KMS-11 (cell line): ENCODE results near the gene PLA2R1.

Experiments used
- H2AFZ ChIP-seq: fragments of 200-600 bp; sonication (generic); 2 replicates; pipeline ENCODE4 v1.6.1; 2016; ENCODE audit warnings: antibody characterized with exemption, mixed run types, low read depth
- H3K27ac ChIP-seq: fragments of 200-600 bp; sonication (generic); 2 replicates; pipeline ENCODE4 v1.6.1; 2016; ENCODE audit warnings: mild to moderate bottlenecking, mixed run types
- H3K27me3 ChIP-seq: fragments of 200-600 bp; sonication (generic); 2 replicates; pipeline ENCODE4 v1.6.1; 2017; ENCODE audit warnings: mild to moderate bottlenecking, low read depth, mixed run types, moderate library complexity; ENCODE audit not compliant: insufficient read depth
- H3K36me3 ChIP-seq: fragments of 200-600 bp; sonication (generic); 2 replicates; pipeline ENCODE4 v1.6.1; 2017; ENCODE audit warnings: mild to moderate bottlenecking, mixed run types; ENCODE audit not compliant: insufficient read depth
- H3K4me1 ChIP-seq: fragments of 200-600 bp; sonication (generic); 2 replicates; pipeline ENCODE4 v1.6.1; 2016; ENCODE audit warnings: mild to moderate bottlenecking, low read depth, mixed run types; ENCODE audit not compliant: poor library complexity, severe bottlenecking
- H3K4me2 ChIP-seq: fragments of 200-600 bp; sonication (generic); 2 replicates; pipeline ENCODE4 v1.7.0; 2016; ENCODE audit warnings: mild to moderate bottlenecking, mixed run types
- H3K4me3 ChIP-seq: fragments of 200-600 bp; sonication (generic); IDR thresholded peaks from 2 replicates; pipeline ENCODE4 v1.6.1; 2017; ENCODE audit warnings: low read depth, low read length, mixed read lengths; ENCODE audit not compliant: insufficient read depth
- H3K79me2 ChIP-seq: fragments of 200-600 bp; sonication (generic); 2 replicates; pipeline ENCODE4 v1.6.1; 2016; ENCODE audit warnings: low read depth, mixed run types; ENCODE audit not compliant: insufficient read depth
- H3K9ac ChIP-seq: fragments of 200-600 bp; sonication (generic); 2 replicates; pipeline ENCODE4 v1.6.1; 2016; ENCODE audit warnings: mild to moderate bottlenecking, mixed run types
- H4K20me1 ChIP-seq: fragments of 200-600 bp; sonication (generic); 2 replicates; pipeline ENCODE4 v1.6.1; 2016; ENCODE audit warnings: mild to moderate bottlenecking, mixed run types; ENCODE audit not compliant: insufficient read depth
- TF ChIP-seq, protein P1 (sequence below): fragments of 200-600 bp; sonication (generic); conservative IDR thresholded peaks from 2 replicates; pipeline ENCODE4 v1.6.1; 2017; ENCODE audit warnings: low read depth, mild to moderate bottlenecking, antibody characterized with exemption, low read length, moderate library complexity, mixed read lengths

Gene PLA2R1

DNA sequence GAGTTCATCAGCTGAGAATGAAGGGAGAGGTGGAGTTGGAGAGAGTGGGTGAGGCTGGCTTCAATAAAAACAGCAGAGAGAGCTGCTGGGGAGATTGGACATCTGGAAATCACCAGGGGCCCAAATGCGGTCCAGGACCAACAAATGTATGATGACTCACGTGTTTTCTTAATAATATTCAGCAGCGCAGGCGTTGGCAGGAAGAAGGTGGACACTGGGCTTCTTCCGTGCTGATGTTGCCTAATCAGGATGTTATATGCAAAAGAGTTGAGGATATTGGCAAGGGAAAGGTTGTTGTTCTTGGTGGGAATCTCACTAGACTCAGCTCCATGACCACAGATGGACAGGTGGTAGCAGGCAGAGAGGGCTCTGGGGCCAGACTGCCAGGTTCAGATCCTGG is 12.8 kb upstream of the PLA2R1 start:
- no peaks in the 10 kb centered on the region for H3K4me1 ChIP-seq
- H3K36me3 ChIP-seq: no peaks in the 10 kb centered on the region
- no peak overlapping the region for H3K9ac ChIP-seq
- H3K79me2 ChIP-seq: no peaks in the 10 kb centered on the region
- no peaks in the 10 kb centered on the region for H4K20me1 ChIP-seq
- H3K27ac ChIP-seq: no peak overlapping the region
- no peak overlapping the region for H3K4me2 ChIP-seq
- TF ChIP-seq, protein P1, sequence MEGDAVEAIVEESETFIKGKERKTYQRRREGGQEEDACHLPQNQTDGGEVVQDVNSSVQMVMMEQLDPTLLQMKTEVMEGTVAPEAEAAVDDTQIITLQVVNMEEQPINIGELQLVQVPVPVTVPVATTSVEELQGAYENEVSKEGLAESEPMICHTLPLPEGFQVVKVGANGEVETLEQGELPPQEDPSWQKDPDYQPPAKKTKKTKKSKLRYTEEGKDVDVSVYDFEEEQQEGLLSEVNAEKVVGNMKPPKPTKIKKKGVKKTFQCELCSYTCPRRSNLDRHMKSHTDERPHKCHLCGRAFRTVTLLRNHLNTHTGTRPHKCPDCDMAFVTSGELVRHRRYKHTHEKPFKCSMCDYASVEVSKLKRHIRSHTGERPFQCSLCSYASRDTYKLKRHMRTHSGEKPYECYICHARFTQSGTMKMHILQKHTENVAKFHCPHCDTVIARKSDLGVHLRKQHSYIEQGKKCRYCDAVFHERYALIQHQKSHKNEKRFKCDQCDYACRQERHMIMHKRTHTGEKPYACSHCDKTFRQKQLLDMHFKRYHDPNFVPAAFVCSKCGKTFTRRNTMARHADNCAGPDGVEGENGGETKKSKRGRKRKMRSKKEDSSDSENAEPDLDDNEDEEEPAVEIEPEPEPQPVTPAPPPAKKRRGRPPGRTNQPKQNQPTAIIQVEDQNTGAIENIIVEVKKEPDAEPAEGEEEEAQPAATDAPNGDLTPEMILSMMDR: no peak
- H3K4me3 ChIP-seq: no peak overlapping the region
- no peaks in the 10 kb centered on the region for H3K27me3 ChIP-seq
- H2AFZ ChIP-seq: no peak overlapping the region

DNA sequence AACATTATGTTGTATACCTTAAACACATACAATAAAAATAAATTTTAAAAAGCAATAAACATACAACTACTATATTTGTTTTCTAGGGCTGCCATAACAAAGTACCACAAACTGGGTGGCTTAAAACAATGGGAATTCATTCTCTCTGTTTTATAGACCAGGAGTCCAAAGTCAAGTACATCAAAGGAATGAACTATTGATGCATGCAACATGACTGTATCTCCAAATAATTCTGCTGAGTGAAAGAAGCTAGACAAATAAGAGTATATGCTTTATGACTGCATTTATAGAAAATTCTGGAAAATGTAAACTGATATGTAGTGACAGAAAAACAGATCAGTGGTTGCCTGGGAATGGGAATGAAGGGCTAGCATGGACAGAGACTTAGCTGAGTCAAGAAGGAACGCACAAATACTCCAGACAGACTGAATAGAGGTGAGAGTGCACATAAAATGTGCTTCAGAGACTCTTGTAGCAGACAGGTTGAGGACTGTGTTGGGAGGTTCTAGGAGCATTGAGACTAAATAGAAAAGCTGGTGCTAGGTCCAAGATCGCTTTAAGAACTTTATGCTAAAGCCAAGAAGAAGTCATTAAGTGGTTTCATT is 11.0 kb upstream of the PLA2R1 start:
- H3K27me3 ChIP-seq: no peaks in the 10 kb centered on the region
- H3K4me1 ChIP-seq: no peaks in the 10 kb centered on the region
- H3K4me2 ChIP-seq: no peak overlapping the region
- no peak overlapping the region for H3K9ac ChIP-seq
- H3K36me3 ChIP-seq: no peaks in the 10 kb centered on the region
- no peaks in the 10 kb centered on the region for H3K79me2 ChIP-seq
- TF ChIP-seq, protein P1: no peak
- no peaks in the 10 kb centered on the region for H4K20me1 ChIP-seq
- H3K4me3 ChIP-seq: no peak overlapping the region
- no peak overlapping the region for H2AFZ ChIP-seq
- no peak overlapping the region for H3K27ac ChIP-seq

- Histone ChIP-seq H3K4me3 (no peak overlapping the region), H2AFZ (no peak overlapping the region), H3K36me3 (no peaks in the 10 kb centered on the region), H4K20me1 (no peaks in the 10 kb centered on the region), H3K4me1 (no peaks in the 10 kb centered on the region), H3K79me2 (no peaks in the 10 kb centered on the region), H3K9ac (no peak overlapping the region), H3K27ac (no peak overlapping the region), H3K4me2 (no peak overlapping the region), H3K27me3 (no peaks in the 10 kb centered on the region)
- TF ChIP-seq, protein P1: no peak
Observed at GRCh38 chr2:160068906-160069305, 6.5 kb upstream of the PLA2R1 start.

GRCh38 chr2:160064916-160065315 is 2.5 kb upstream of the PLA2R1 start:
- H3K9ac ChIP-seq: no peak overlapping the region
- no peak overlapping the region for H2AFZ ChIP-seq
- no peak overlapping the region for H3K27ac ChIP-seq
- H3K79me2 ChIP-seq: no peaks in the 10 kb centered on the region
- H3K27me3 ChIP-seq: no peaks in the 10 kb centered on the region
- TF ChIP-seq, protein P1: no peak
- H3K4me2 ChIP-seq: no peak overlapping the region
- H4K20me1 ChIP-seq: no peaks in the 10 kb centered on the region
- no peaks in the 10 kb centered on the region for H3K4me1 ChIP-seq
- H3K36me3 ChIP-seq: no peaks in the 10 kb centered on the region
- H3K4me3 ChIP-seq: no peak overlapping the region
